ENCODE data around the gene DNAJB13. TPM values are rescaled to one million over a fixed set of nuclear protein-coding genes. Genes with fewer than 3 reads are reported as not detected.

DNAJB13 gene
- total RNA-seq, 3 donors from 2014 or later (not counting 1 experiment from before 2014, with no cell fraction given) = 0.45 TPM; not detected in 2

DNA sequence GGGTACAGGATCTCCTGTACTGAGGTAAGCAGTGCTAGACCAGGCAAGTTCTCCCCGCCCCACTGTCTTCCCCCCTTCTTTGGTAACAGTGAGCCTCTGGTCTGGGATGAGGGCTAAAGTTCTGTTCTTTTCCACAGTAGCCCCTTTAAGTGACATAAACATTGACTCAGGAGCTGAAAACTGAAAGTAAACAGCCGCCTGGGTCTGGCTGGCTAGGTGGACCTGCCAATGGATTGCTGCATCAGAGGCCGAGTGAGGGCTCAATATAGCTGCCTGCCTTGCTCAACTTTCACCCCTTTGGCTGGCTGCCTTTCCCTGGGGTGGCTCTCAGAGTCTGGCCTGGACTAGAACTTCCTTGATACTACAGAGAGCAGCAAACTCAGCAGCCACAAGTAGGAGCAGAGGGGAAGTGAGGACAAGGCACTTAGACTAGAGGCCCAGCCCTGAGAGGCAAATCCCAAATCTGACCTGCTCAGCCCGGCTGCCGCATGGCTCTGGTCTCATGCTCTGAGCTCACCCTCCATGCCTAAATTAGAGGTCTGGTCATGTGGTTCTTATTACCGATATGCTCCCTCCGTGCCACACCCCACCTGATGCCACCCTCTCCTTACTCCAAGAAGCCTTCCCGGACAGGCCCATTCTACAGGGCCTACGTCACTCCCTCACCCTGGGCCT lies 67.6 kb downstream of the DNAJB13 start:
- Histone ChIP-seq H3K4me1 (ENCODE audit: control insufficient read depth, insufficient read depth, low read length) (peaks cover 52% of the 10 kb centered on the region), H3K4me3 (ENCODE audit: low read length) (no peak overlapping the region)
- WGBS (ENCODE audit: insufficient coverage) = 91% methylated on average over 9 of the region's 9 CpGs

GRCh38 chr11:74019104-74019738 lies 68.4 kb downstream of the DNAJB13 start:
- Mint-ChIP-seq H3K27ac (no peak overlapping the region), H3K9me3 (no peaks in the 10 kb centered on the region), H3K4me1 (peaks cover 19 to 20% of the 10 kb centered on the region in 2 donors), H3K4me3 (peak overlapping the region; percentile 38), H3K27me3 (ENCODE audit: low read depth in 2 of 2) (no peaks in the 10 kb centered on the region), H3K36me3 (peaks cover 8% of the 10 kb centered on the region)
- intact Hi-C loops (cut with micrococcal nuclease) = no loop called here
- H3K27me3 ChIP-seq (ENCODE audit: control insufficient read depth, insufficient read depth, low read length) = no peaks in the 10 kb centered on the region
- no peak for DNase-seq
- H3K4me1 ChIP-seq (ENCODE audit: control insufficient read depth, insufficient read depth, low read length) = peaks cover 50% of the 10 kb centered on the region
- 79% methylated on average over 3 of the region's 4 CpGs for WGBS (ENCODE audit: insufficient coverage)
- no peaks in the 10 kb centered on the region for H3K9me3 ChIP-seq (ENCODE audit: control insufficient read depth, insufficient read depth, low read length)
- H3K27ac ChIP-seq (ENCODE audit: low read length) = peak overlapping the region; percentile 15
- H3K36me3 ChIP-seq (ENCODE audit: control insufficient read depth, insufficient read depth, low read length) = peaks cover 5% of the 10 kb centered on the region
- ATAC-seq = peak in 1 of 3 donors; percentile 11
- TF ChIP-seq, protein P1, sequence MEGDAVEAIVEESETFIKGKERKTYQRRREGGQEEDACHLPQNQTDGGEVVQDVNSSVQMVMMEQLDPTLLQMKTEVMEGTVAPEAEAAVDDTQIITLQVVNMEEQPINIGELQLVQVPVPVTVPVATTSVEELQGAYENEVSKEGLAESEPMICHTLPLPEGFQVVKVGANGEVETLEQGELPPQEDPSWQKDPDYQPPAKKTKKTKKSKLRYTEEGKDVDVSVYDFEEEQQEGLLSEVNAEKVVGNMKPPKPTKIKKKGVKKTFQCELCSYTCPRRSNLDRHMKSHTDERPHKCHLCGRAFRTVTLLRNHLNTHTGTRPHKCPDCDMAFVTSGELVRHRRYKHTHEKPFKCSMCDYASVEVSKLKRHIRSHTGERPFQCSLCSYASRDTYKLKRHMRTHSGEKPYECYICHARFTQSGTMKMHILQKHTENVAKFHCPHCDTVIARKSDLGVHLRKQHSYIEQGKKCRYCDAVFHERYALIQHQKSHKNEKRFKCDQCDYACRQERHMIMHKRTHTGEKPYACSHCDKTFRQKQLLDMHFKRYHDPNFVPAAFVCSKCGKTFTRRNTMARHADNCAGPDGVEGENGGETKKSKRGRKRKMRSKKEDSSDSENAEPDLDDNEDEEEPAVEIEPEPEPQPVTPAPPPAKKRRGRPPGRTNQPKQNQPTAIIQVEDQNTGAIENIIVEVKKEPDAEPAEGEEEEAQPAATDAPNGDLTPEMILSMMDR (IDR thresholded peaks at IDR 0.05) = no peak
- no peak overlapping the region for H3K4me3 ChIP-seq (ENCODE audit: low read length)

More for the DNA sequence above, 67.6 kb downstream of the DNAJB13 start:
- Mint-ChIP-seq H3K27ac (no peak overlapping the region), H3K4me1 (peaks cover 14 to 17% of the 10 kb centered on the region in 2 donors), H3K36me3 (peaks cover 3% of the 10 kb centered on the region), H3K27me3 (ENCODE audit: low read depth in 2 of 2) (no peaks in the 10 kb centered on the region), H3K4me3 (no peak overlapping the region), H3K9me3 (no peaks in the 10 kb centered on the region)
- TF ChIP-seq, protein P1 (IDR thresholded peaks at IDR 0.05) = no peak
- no peaks in the 10 kb centered on the region for H3K27me3 ChIP-seq (ENCODE audit: control insufficient read depth, insufficient read depth, low read length)
- intact Hi-C loops (cut with micrococcal nuclease) = no loop called here
- H3K27ac ChIP-seq (ENCODE audit: low read length) = no peak overlapping the region
- DNase-seq (no peak), ATAC-seq (no peak)
- no peaks in the 10 kb centered on the region for H3K9me3 ChIP-seq (ENCODE audit: control insufficient read depth, insufficient read depth, low read length)
- H3K36me3 ChIP-seq (ENCODE audit: control insufficient read depth, insufficient read depth, low read length) = peaks cover 5% of the 10 kb centered on the region

DNA sequence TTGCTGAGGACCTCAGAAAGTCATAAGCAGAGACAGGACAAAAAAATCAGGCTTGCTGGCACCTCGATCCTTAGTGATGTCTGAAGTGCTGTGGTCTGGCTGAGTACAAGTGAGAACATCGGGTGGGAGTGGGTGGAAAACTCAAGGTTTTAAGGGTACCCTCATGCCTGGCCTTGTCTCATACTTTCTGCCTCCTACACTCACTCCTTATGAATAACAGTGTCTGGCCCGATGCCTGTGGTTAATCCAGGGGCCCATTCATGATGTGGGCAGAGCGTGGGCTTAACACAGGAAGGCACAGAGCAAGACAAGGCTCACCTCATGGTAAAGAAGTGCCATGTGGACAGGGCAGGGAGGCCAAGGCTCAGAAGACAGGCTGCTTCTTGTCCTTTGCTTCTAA lies 69.0 kb downstream of the DNAJB13 start:
- TF ChIP-seq, protein P1 (IDR thresholded peaks at IDR 0.05) = no peak
- Histone ChIP-seq H3K36me3 (ENCODE audit: control insufficient read depth, insufficient read depth, low read length) (peaks cover 5% of the 10 kb centered on the region), H3K9me3 (ENCODE audit: control insufficient read depth, insufficient read depth, low read length) (no peaks in the 10 kb centered on the region), H3K27ac (ENCODE audit: low read length) (peak overlapping the region; percentile 15), H3K4me3 (ENCODE audit: low read length) (no peak overlapping the region), H3K27me3 (ENCODE audit: control insufficient read depth, insufficient read depth, low read length) (no peaks in the 10 kb centered on the region), H3K4me1 (ENCODE audit: control insufficient read depth, insufficient read depth, low read length) (peaks cover 47% of the 10 kb centered on the region)
- Mint-ChIP-seq H3K27me3 (ENCODE audit: low read depth in 2 of 2) (no peaks in the 10 kb centered on the region), H3K27ac (no peak overlapping the region), H3K4me3 (no peak overlapping the region), H3K36me3 (peaks cover 8% of the 10 kb centered on the region), H3K4me1 (peaks cover 20 to 23% of the 10 kb centered on the region in 2 donors), H3K9me3 (no peaks in the 10 kb centered on the region)
- ATAC-seq (peak; percentile 76 to 96 (median 87)), DNase-seq (peak; percentile 45 to 46)
- WGBS (ENCODE audit: insufficient coverage) = 22% methylated on average over 4 of the region's 4 CpGs
- intact Hi-C loops (cut with micrococcal nuclease) = loop anchor here (1.0 to 5.0 kb wide), 3 partner anchors 15 to 38 kb away; partner anchors contain the start of gene UCP2

Other genes with a start within 250 kb of the DNAJB13 start
- 100 to 1,000 TPM in 1 of 3 donors, 10 to 100 TPM in 2; 72.2 to 107 (median 97.7) TPM for gene RAB6A, start 190.0 kb upstream of the DNAJB13 start, total RNA-seq
- gene MRPL48, start 163.2 kb upstream of the DNAJB13 start, total RNA-seq = 10 to 100 TPM; 19.5 to 24.9 (median 21.2) TPM
- 10 to 100 TPM; 23.0 to 32.9 (median 26.0) TPM for gene COA4, start 74.2 kb upstream of the DNAJB13 start, total RNA-seq
- 10 to 100 TPM; 12.0 to 14.9 (median 13.7) TPM for gene PAAF1, start 74.0 kb upstream of the DNAJB13 start, total RNA-seq
- 100 to 1,000 TPM; 463 to 946 (median 562) TPM for gene UCP2, start 31.8 kb downstream of the DNAJB13 start, total RNA-seq
- 1 to 10 TPM; 7.8 to 8.6 (median 8.5) TPM for gene UCP3, start 58.1 kb downstream of the DNAJB13 start, total RNA-seq
- gene C2CD3, start 220.0 kb downstream of the DNAJB13 start, total RNA-seq = 10 to 100 TPM; 55.0 to 67.6 (median 58.1) TPM
- gene PPME1, start 220.3 kb downstream of the DNAJB13 start, total RNA-seq = 10 to 100 TPM; 15.6 to 18.5 (median 16.9) TPM